Kasumi-1 (cell line): ENCODE measurements around the gene RNASEH2B.

Experiments used
- DNase-seq, 2 experiments: peaks; one replicate each; lab custom pipeline; 2025; lab: John Stamatoyannopoulos, UW

The RNASEH2B gene

DNA sequence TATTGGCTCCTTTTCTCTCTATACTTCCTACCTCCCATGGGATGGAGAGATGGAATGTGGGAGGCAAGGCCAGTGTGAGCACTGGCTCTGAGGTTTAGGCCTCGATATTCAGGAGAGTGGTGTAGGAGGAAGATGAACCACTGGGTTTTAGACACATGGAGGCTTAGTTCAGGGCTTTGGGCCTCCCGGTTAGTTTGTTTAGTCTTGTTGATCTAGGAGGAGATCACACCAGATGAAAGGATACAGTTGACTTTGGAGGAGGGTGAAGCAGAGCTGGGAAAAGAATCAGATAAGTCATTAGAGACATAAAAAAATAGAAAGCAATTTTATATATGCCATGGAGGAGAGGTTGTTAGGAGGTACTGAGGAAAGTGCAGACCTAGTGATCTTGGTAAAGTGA, 30.9 kb downstream of the RNASEH2B start:
- DNase-seq = no peak

DNA sequence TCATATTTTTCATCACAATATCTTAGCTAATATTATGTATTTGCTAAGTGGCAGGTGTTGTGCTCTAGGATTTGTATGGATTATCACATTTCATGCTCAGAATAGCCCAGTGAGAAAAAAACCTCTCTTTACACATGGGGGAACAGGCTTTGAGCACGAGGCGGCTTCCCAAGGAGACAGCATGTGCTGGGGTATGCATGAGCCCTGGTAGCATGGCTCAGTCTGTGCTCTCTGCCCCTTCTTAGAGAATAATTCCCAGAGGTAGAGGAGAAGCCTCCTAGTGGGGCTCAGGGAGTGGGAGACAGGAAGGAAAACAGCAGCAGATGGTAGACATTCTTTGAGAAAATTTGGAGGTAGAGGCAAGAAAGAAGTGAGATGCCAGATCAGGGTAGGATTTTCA, 31.6 kb downstream of the RNASEH2B start:
- DNase-seq = no peak

DNA sequence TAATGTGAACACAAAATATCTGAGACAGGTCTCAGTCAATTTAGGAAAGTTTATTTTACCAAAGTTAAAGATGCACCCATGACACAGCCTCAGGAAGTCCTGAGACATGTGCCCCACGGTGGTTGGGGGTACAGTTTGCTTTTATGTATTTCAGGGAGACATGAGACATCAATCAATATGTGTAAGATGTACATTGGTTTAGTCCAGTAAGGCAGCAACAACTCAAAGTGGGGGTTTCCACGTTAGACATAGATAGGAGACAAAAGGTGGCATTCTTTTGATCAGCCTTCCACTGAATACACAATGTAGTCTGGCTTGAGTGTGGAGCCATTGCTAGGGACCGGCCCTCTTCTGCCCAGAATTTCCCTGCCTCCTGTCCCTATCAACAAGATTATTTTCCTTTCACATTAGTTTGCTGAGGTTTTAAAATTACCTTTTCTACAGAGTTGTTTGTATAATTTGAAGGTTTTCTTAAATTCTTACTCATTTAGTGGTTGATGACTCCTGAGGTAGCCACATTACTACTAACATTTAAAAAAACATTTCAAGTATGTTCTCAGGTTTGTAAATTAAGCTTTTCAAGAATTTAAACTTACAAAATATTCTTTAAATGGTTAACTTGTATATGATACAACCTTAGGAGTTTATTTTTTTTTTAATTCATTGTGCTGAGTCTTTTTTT, 33.2 kb downstream of the RNASEH2B start:
- no peak for DNase-seq

DNA sequence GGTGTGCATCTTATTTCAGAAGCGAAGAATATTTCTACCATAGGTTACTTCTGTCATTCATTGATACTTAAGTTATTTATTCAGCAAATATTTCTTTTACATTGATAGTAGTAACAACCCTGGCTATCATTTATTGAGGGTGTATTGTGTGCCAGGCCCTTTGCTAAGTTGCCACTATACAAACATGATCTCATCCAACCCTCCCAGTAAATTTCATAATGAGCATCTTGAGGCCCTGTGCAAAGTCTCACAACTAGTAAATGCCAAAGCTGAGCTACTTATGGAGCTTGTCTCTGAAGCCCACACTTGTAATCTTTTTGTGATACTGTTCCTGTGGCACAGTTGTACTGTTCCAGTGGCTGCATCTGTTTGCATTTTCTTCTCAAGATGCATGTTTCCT, 36.1 kb downstream of the RNASEH2B start:
- DNase-seq = no peak

DNA sequence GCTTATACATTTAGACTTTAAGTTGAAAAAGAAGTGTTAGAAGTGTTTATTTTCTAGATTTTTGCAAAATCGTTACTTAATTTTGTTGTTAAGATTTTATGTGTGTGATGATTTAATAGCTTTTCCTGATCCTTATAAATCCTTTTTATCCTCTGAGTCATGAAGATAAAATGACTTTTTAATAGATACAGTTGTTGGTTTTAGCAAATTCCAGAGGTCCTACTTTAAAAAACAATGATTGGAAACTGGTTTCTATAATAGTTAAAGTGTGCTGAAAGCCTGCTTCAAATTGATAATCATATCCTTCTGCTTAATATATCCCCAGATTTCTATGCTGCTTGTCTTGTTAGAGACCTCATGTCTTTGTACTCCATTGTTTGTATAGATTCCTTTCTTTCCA, 39.0 kb downstream of the RNASEH2B start:
- no peak for DNase-seq

DNA sequence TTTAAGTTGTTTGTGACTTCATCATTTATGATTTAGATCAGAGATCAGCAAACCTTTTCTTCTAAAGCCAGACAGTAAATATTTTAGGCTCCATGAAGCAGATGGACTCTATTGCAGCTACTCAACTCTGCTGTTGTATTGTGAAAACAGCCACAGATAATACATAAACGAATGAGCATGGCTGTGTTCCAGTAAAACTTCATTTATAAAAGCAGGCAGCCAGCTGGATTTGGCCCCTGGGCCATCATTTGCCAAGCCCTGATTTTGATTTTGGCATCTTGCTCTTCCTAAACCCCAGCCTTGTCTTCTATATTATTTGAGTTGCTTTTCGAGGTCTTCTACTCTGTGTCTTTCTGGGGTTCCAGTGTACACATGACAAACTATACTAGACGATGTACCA, 41.3 kb downstream of the RNASEH2B start:
- DNase-seq = no peak

DNA sequence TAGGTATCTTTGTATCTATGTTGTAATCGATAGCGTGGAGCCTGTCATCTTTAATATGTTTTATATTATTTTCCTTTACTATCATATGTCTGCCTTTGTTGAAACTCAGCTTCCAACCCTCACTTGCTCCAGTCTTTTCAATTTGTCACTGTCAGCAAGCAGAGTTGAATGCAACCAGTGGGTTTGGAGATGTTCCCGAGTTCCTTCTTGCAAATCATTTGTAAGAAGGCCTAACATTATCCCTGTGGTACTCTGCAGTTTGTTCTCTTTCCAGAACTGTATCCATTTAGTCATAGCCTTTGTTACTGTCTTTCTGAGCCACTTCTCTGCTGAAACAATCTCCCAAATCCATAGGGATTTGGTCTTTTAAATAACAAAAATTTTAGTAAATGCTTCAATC, 41.8 kb downstream of the RNASEH2B start:
- DNase-seq = no peak

DNA sequence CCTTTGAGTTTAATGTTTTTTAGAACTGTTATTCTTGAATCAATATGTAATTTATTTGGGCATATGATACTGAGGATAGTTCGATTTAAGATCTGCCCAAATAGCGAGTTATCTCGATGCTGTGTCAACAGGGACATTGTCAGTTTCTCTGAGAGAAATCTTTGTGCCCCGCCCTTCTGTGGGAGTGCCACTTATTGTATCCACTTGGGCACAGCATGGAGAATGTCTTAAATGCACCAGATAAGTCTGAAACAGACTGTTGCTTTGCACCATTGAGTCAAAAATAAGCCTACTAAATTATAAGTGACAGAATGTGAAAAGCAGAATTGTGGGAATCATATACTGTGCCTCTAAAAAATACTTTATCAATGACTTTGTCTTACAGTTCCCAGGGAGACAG, 45.6 kb downstream of the RNASEH2B start:
- no peak for DNase-seq

DNA sequence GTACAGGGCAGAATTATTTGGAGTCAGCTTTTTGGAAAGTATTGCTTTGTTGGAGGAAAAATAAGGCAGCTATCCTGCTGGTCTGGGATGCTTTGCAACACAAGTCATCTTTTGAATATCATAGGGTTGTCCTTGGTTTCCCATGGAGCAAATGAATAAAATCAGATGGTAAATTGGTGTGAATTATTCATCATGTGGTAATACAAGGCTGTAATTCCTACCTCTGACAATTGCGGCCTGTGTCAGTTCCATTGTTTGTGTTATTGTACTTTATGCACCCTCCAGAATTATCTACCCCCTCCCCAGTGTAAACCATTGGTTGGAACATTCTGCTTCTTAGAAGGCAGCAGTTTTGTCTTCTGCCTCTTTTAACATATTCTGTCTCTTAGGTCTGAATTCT, 46.2 kb downstream of the RNASEH2B start:
- no peak for DNase-seq

DNA sequence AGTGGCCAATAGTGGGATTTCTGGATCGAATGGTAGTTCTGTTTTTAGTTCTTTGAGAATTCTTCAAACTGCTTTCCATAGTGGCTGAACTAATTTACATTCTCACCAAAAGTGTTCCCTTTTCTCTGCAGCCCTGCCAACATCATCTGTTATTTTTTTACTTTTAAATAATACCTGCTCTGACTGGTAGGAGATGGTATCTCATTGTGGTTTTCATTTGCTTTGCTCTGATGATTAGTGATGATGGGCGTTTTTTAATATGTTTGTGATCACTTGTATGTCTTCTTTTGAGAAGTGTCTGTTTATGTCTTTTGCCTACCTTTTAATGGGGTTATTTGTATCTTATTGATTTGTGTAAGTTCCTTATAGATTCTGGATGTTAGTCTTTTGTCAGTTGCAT, 48.0 kb downstream of the RNASEH2B start:
- DNase-seq = no peak

DNA sequence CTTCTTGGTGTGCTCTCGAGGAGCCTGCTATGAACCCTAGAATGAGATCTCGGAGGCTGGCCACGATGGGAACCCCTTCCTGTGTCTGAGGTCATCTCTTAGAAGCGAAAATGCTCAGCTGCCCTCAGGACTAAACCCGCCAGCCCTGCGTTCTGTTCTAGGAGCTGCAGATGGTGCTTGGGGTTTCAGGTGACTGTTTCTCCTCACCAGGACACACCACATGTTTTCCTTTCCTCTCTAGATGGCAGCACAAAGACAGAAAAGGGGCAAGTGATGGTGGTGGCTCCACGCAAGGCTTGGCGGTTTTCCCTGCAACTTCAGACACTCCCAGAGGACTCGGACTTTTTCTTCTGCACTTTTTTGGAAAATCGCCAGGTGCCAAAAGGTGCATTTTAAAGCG, 60.1 kb downstream of the RNASEH2B start:
- DNase-seq = no peak

DNA sequence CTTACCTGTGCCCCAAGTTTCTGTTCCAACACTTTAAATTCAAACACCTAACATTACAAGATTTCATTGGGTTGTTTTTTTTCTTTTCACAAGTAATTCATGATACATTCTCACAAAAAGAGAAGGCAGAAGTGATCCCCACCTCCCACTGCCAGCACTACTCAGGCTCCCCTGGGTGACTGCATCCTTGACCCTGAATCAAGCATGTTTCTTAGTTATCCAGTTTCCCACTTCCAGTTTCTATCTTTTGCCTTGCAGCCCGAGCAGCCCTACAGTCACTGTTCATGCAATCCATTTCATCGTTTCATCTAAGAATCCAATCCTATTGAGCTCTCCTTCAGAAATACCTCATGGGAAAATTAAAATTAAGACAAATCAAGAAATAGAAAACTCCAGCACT, 61.4 kb downstream of the RNASEH2B start:
- no peak for DNase-seq

DNA sequence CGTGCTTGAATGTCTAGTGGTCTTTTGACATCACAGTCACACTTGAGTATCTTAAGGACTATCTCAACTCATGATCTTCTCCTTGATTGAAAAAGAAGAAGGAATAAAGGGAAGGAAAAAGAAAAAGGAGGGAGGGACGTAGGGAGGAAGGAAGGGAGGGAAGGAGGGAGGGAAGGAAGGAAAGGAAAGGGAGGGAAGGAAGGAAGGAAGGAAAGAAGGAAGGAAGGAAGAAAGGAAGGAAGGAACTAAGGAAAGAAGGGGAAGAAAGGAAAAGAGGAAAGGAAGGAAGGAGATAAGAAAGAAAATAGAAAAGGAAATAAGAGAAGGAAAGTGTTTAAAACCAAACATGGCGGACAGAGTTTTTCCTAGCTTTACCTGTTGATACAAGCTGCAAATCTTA, 64.7 kb downstream of the RNASEH2B start:
- no peak for DNase-seq

DNA sequence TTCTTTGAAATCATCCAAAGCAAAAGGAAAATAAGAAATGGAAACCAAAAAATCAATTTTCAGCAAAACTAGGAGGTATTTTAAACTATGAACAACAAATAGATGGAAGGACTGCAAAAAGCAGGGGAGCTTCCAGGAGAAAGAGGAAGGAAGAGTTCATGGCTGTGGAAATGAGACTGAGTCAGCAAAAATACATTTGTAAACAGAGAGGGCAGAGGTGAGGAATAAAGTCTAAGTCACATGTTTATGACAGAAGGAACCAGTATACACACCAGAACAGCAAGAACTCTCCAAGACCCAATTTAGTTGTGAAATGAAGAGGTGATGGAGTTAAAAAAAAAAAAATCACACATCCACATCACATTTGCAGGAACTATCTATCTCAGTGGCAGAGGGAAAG, 69.6 kb downstream of the RNASEH2B start:
- DNase-seq = peak; percentile 43 to 54

DNA sequence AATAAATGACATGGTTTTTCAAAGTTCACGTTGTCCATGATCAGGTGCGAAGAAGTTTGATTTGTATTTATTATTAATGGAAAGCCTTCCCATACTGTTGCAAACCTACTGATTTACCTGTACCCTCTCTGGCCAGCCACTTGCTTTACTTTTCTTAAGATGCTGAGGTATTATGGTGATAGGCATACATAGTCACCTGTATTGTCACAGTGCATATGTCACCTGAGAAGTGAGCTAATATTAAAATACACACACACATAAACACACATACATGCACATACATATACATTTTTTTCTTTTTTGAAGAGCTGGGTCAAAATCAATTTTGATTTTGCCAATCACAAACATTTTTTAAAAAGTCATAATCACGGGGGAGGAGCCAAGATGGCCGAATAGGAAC, 72.1 kb downstream of the RNASEH2B start:
- no peak for DNase-seq

DNA sequence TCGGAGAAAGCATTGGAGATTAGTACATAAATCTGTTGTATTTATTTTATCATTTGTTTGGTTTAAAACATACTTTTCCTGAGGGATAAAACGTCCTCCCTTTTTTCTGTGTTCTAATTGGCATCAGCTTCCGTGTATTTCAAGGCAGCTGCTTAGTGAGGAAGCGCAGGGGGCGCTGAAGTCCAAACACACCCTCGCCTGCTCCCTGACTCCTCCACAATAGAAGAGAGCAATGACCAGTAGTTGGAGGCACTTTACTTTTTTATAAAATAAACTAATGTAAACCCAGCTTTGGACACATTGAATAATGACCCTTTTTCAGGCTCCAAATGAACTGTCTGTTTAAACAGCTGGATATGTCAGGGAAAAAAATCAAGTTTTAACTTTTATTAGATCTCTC, 79.9 kb downstream of the RNASEH2B start:
- no peak for DNase-seq

DNA sequence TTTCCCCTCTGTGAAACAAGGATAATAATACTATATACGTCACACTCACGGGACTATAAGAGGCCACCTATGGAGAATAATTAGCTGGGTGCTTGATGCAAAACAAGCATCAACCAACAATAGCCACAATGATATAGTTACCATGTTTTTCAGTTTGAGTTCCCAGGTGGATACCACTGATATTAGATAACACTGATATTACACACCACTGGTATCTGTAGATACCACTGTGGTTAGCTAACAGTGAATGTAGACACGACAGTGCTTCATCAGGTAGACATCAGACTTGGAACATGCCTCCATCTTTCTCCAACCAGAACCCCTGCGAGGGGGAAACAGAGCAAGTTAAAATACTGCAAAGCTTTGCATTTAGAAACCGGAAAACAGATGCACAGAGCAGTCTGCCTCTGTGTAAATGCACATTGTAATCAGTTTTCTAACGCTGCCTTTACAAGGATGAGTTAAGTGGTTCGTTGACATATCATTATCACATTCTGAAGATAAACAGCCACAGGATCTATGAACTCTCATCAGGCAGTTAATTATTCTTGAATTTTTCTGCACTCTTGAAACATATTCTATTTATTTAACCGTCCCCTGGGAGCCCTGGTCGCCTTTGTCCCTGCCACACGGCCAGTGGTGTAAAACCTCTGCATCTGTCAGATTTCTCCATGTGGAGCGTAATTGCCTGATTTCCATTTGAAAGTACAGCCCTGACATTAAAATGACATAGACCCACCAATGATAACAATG, 80.7 kb downstream of the RNASEH2B start:
- DNase-seq = no peak

DNA sequence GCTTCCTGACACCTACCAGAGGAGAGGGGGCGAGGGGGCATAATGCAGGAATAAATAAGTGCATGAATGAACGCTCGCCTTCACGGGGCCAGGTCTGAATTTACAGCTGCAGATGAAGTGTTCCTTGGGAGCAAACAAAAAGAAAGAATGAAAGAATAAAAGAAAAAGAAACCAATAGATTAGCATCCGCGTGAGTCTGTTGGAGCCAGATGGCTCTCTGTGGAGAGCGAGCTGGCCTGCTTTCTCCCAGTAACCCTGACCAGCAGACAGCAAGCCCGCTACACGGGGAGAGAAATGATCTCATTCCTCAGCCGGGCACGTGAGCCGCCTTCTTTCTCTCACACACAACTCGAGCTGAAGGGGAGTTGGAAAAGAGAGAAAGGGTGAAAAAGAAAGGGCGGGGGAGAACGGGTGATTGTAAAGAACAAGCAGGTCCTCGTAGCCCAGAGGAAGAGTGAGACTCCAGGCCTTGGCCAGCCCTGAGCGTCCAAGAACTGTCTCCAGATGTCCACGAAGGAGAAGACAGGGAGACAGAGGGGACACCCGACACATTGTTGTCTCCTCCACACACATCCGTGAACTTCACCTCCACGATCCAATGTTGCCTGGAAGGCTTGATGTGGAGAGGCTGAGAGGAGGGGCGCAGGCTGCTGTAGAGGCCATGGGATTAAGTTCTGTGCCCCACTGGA, 81.4 kb downstream of the RNASEH2B start:
- DNase-seq = no peak

DNA sequence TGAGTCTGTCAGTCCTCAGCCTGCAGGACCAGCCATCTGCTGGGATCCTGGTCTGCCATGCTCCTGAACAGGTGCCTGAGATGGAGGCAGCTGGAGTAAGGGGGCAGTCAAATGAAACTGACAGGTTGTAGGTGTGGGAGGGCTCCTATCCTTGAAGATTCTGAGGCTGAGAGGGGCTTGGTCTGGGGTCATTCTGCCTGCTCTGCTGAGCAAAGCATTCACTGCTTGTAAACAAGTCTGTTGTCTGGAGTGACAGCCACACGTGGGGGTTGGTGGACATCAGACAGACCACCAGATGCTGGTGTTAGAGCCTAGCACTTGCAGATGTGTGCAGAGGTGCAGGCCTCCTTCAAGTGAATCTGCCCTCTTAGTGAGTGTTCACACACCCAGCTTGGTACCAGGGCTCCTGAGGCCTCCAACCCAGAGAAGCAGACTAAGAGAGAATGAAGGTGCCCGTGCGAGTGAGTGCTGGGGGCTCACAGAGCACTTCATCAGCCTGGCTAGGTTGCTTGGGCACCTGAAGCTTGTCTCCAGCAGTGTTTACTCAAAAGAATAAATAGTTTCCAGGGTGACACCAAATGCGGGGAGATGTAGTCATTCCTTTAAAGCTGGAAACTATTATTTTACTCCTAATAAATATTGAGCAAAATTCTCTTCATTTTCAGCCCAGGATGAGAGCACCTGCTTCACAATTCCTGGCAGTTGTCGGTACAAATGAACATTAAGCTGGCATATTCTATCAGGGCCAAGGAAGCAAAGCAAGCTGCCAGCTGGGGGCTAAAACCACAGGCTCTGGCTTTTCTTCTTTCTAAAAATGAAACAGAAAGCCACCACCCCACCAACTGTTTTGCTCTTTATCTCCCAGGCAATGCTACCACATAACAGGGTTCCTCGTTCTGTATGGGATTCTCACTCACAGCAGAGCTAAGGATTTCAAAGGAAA, 82.3 kb downstream of the RNASEH2B start:
- peak; percentile 65 to 67 for DNase-seq

DNA sequence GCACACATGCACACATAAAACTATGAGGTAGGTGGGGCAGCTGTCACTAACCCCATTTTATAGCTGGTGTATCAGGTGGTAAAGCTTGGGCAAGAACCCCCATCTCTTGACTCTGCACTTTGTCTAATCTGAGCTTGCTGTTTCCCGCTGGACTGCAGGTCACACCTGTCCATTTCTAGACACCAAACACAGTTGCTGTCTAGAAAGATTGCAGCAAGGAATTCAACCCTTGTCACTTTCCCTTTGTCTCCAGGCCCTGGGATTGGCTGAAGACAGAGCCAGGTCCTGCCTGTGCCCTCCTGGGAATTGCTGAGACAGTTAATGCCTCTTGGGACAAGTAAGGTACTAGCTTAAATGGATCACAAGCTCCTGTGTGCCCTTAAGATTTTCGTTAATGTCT, 83.8 kb downstream of the RNASEH2B start:
- no peak for DNase-seq

DNA sequence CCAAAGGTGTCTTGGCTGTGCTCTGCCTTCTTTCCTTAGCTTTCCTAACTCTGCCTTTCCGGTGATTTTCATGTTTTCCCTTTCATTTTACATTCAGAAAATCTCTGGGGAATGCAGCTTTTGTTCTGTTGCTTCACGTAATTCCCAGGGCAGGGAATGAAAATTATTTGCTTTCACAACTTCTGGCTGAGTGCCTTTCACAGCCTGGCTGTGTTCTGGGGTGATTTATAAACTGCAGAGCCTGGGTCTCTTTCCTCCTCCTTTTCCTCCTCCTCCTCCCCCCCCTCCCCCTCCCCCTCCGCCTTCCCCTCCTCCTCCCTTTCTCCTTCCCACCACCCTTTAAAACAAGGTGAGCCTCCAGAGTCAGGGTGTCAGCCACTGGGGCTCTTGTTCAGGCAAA, 84.3 kb downstream of the RNASEH2B start:
- DNase-seq = no peak

DNA sequence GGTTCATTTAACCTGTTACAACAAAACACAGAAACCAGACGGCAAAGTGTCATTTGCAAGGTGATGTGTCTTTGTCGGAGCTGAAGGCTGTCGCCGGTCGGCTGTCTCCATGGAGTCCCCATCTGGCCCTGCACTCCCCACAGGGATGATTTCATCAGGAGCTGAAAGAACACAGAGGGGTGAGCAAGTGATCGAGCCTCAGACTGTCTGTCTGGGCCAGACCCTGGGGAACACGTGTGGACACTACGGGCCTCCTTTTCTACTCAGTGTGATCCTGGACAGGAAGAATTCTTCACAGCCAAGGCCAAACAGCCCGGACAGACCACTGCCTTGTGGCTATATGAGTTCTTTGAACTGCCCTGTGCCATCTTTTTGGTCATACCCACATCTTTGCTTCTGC, 85.1 kb downstream of the RNASEH2B start:
- no peak for DNase-seq
